Measurements from ENCODE around the gene C10orf67. TPM values are rescaled to one million over a fixed set of nuclear protein-coding genes. Genes with fewer than 3 reads are reported as not detected.

C10orf67 gene
- total and polyA plus RNA-seq, 2 of the 8 experiments (the other 6 are each of a cell fraction or from before 2014, with no cell fraction given): 0.05 to 0.11 TPM

DNA sequence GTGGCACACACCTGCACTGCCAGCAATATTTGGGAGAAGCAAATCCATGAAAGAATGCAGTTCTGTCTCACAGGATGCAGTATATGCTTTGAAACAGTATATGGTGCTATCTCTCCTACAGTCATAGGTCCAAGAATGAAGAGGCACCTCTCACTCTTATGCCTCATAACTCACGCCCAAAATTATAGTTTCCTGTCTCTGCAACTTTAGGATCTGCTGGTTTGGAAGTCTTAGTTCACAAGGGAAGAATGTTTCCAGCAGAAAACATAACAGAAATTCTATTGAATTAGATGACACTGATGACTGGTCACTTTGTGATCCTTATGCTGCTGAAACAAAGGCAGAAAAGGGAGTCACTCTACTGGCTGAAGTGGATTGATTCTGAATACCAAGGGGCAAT is 5.7 kb downstream of the C10orf67 start:
- Histone ChIP-seq H3K4ac (replicated peaks; ENCODE audit: insufficient read length, low read depth, low read length) (no peak overlapping the region), H3K9me3 (ENCODE audit: insufficient read depth in 2 of 2, low read depth in 1 of 2, low read length in 1 of 2) (no peaks in the 10 kb centered on the region), H2AFZ (ENCODE audit: low read length) (no peak overlapping the region), H3K27ac (ENCODE audit: low read depth, low read length) (no peak overlapping the region), H4K20me1 (replicated peaks in 1 of 2; ENCODE audit: control insufficient read depth in 1 of 2, insufficient read depth in 2 of 2, low read length in 2 of 2) (no peaks in the 10 kb centered on the region), H2BK15ac (ENCODE audit: low read length) (no peak overlapping the region), H4K8ac (ENCODE audit: extremely low read depth, insufficient read depth, low read length) (no peak overlapping the region), H3K9ac (replicated peaks in 1 of 4; ENCODE audit: extremely low read depth in 1 of 4, low read depth in 3 of 4, low read length in 3 of 4) (no peak overlapping the region), H3K4me3 (ENCODE audit: extremely low read depth in 1 of 4, insufficient read depth in 2 of 4, low read depth in 3 of 4, low read length in 4 of 4) (no peak overlapping the region), H4K91ac (replicated peaks; ENCODE audit: insufficient read length, low read length) (no peak overlapping the region), H3K23ac (ENCODE audit: insufficient read length) (no peak overlapping the region), H2BK12ac (ENCODE audit: low read depth, low read length) (no peak overlapping the region), H3K14ac (ENCODE audit: insufficient read length) (no peak overlapping the region), H3K4me1 (replicated peaks in 1 of 4; ENCODE audit: control insufficient read depth in 3 of 4, insufficient read depth in 4 of 4, low read length in 3 of 4) (peaks cover 2 to 5% (median 3%) of the 10 kb centered on the region in 4 experiments; a peak in 4 of 7 replicates), H3K79me2 (ENCODE audit: control insufficient read depth in 1 of 2, insufficient read depth in 2 of 2, low read length in 2 of 2) (no peaks in the 10 kb centered on the region), H3K36me3 (ENCODE audit: control insufficient read depth in 2 of 4, insufficient read depth in 4 of 4, low read length in 3 of 4) (no peaks in the 10 kb centered on the region), H4K5ac (ENCODE audit: insufficient read length, low read depth, low read length) (no peak overlapping the region), H3K4me2 (ENCODE audit: insufficient read depth in 1 of 2, low read depth in 2 of 2, low read length in 2 of 2) (no peak overlapping the region), H3K27me3 (replicated peaks in 1 of 4; ENCODE audit: control insufficient read depth in 3 of 4, extremely low read depth in 1 of 4, insufficient read depth in 3 of 4, low read length in 3 of 4) (peaks cover 3 to 15% (median 5%) of the 10 kb centered on the region in 4 experiments; a peak in 5 of 7 replicates), H3K23me2 (ENCODE audit: low read depth, low read length) (peaks cover 3% of the 10 kb centered on the region; the same call in 1 of the 2 replicates), H3K18ac (ENCODE audit: extremely low read depth, low read length) (no peak overlapping the region), H2BK20ac (ENCODE audit: low read length) (no peak overlapping the region), H3K56ac (replicated peaks; ENCODE audit: insufficient read length, low read depth, low read length) (no peak overlapping the region), H2BK120ac (replicated peaks; ENCODE audit: low read depth, low read length) (no peak overlapping the region), H2AK5ac (ENCODE audit: low read depth, low read length) (no peak overlapping the region), H2BK5ac (ENCODE audit: low read depth, low read length) (no peak overlapping the region), H3K79me1 (ENCODE audit: low read depth, low read length) (no peaks in the 10 kb centered on the region)
- WGBS, 2 experiments (ENCODE audit: extremely low coverage in 1 of 2, insufficient coverage in 1 of 2, insufficient read length in 1 of 2, insufficient replicate concordance in 2 of 2, low coverage in 1 of 2, low lambda C conversion rate in 2 of 2, missing lambda C conversion rate in 1 of 2): 73% methylated on average over 1 of the region's 1 CpG; no CpG with 5 or more reads in 1 of the 2 experiments
- CTCF ChIA-PET (ENCODE audit: partially characterized antibody): interaction anchor here (0.7 to 2.9 kb wide), 11 partner anchors 9 to 266 kb away, joined by 3 to 14 read pairs (median 4); no protein-coding TSS in a partner anchor
- TF ChIP-seq SIRT6 (IDR thresholded peaks at IDR 0.05; ENCODE audit: low read length) (no peak), SP2 (IDR thresholded peaks at IDR 0.05; ENCODE audit: low read length) (no peak), JUN (IDR thresholded peaks at IDR 0.05; ENCODE audit: low read depth, low read length) (no peak), BRCA1 (IDR thresholded peaks at IDR 0.05; ENCODE audit: low read depth, low read length) (no peak), KDM5A (IDR thresholded peaks at IDR 0.05; ENCODE audit: low read length) (no peak), FOSL1 (IDR thresholded peaks at IDR 0.05; ENCODE audit: insufficient read depth, low read depth, low read length) (no peak), MAX (IDR thresholded peaks at IDR 0.05) (no peak), CREB1 (IDR thresholded peaks at IDR 0.05) (no peak), CBX5 (IDR thresholded peaks at IDR 0.05; ENCODE audit: low read depth, low read length) (no peak), KDM4A (IDR thresholded peaks at IDR 0.05; ENCODE audit: low read depth, low read length, severe bottlenecking) (no peak), RAD21 (IDR thresholded peaks at IDR 0.05 in 1 of 2, conservative IDR thresholded peaks at IDR 0.05 in 1 of 2; ENCODE audit: low read depth in 2 of 2, low read length in 2 of 2) (no peak), RBBP5 (IDR thresholded peaks at IDR 0.05; ENCODE audit: borderline replicate concordance, low read depth, low read length) (no peak)
- TF ChIP-seq, protein P1, sequence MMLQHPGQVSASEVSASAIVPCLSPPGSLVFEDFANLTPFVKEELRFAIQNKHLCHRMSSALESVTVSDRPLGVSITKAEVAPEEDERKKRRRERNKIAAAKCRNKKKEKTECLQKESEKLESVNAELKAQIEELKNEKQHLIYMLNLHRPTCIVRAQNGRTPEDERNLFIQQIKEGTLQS (IDR thresholded peaks at IDR 0.05; ENCODE audit: insufficient read depth, low read depth, low read length): no peak
- POLR2A ChIA-PET (ENCODE audit: partially characterized antibody): no interaction called here
- DNase-seq (ENCODE audit: low read depth in 1 of 2, low spot score in 2 of 2): no peak
- FAIRE-seq: no peak

All from H1 (cell line).